RWPE1 (cell line): Measurements from ENCODE around the gene TAF5.

Source experiments
- CTCF ChIA-PET: fragments of 350-600 bp; sonication (Branson Sonifier 250); formaldehyde crosslinking; extraction: SDS; loops from one replicate; lab custom pipeline; 2021; lab: Yijun Ruan, JAX
- POLR2A ChIA-PET: fragments of 400-600 bp; formaldehyde crosslinking; extraction: SDS; loops from one replicate; lab custom pipeline; 2020; ENCODE audit warnings: antibody characterized with exemption; ENCODE audit not compliant: low non-redundant PET; lab: Yijun Ruan, JAX
- DNase-seq: peaks from one replicate; pipeline ENCODE4 v3.0.0; 2012; ENCODE audit warnings: low spot score
- H3K27ac ChIP-seq: fragments of 450-650 bp; 2 replicates; pipeline ENCODE4 v1.5.1; 2017
- CTCF ChIP-seq: fragments of 450-650 bp; conservative IDR thresholded peaks from 2 replicates; pipeline ENCODE4 v1.5.1; 2017; ENCODE audit warnings: low read depth, mild to moderate bottlenecking

The TAF5 gene

GRCh38 chr10:103417601-103418000 is 49.8 kb downstream of the TAF5 start:
- ChIA-PET POLR2A (interaction anchor here (0.6 kb wide), 1 partner anchor 437 kb away, joined by 4 read pairs; no protein-coding TSS in a partner anchor), CTCF (interaction anchor here (0.6 to 2.5 kb wide), 10 partner anchors 9 to 919 kb away, joined by 3 to 15 read pairs (median 4); partner anchors contain the start of gene NEURL1)
- H3K27ac ChIP-seq = no peak overlapping the region
- no peak for TF ChIP-seq CTCF
- no peak for DNase-seq

- POLR2A ChIA-PET = no interaction called here
- DNase-seq = no peak
- H3K27ac ChIP-seq = no peak overlapping the region
- no peak for TF ChIP-seq CTCF
- CTCF ChIA-PET = interaction anchor here (0.5 to 1.2 kb wide), 3 partner anchors 17 to 66 kb away, joined by 3 to 5 read pairs (median 3); no protein-coding TSS in a partner anchor
These were observed 51.3 kb downstream of the TAF5 start for GRCh38 chr10:103419101-103419500.

GRCh38 chr10:103423748-103424147 is 56.0 kb downstream of the TAF5 start:
- no peak for DNase-seq
- ChIA-PET CTCF (no interaction called here), POLR2A (no interaction called here)
- TF ChIP-seq CTCF = no peak
- no peak overlapping the region for H3K27ac ChIP-seq

- ChIA-PET POLR2A (no interaction called here), CTCF (interaction anchor here (0.7 to 1.7 kb wide), 2 partner anchors 44 to 58 kb away, joined by 3 to 4 read pairs; no protein-coding TSS in a partner anchor)
- H3K27ac ChIP-seq = no peak overlapping the region
- TF ChIP-seq CTCF = no peak
- no peak for DNase-seq
These were observed 60.1 kb downstream of the TAF5 start for GRCh38 chr10:103427866-103428265.

DNA sequence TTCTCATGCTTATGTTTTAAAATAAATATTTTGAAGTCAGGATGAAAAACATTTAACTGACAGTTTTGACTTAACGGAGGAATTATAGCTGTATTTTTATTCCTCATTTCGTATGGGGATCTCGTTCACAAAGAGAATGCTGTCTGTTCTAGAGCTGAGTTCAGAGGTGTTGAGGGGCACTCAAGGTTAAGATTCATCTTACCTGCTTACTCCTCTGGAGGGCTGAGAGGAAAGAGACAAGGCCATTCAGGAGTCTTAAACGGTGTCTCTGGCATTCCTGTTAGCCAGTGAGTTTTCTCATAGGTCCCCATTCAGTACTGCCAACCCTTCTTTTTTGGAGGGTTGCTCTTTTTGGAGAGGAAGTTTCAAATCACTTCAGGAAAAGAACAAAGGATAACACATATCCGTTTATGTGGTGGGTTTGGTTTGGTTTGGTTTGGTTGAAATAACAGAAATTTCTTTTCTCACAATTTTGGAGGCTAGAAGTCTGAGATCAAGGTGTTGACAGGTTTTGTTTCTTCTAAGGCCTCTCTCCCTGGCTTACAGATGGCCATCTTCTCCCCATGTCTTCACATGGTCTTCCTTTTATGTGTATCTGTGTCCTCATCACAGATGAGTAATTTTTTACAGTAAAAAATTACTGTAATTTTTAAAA is 61.3 kb downstream of the TAF5 start:
- ChIA-PET CTCF (interaction anchor here (1.7 kb wide), 1 partner anchor 56 kb away, joined by 4 read pairs; no protein-coding TSS in a partner anchor), POLR2A (no interaction called here)
- DNase-seq = no peak
- no peak for TF ChIP-seq CTCF
- no peak overlapping the region for H3K27ac ChIP-seq

GRCh38 chr10:103429647-103430046 is 61.9 kb downstream of the TAF5 start:
- ChIA-PET POLR2A (no interaction called here), CTCF (no interaction called here)
- DNase-seq = no peak
- no peak overlapping the region for H3K27ac ChIP-seq
- no peak for TF ChIP-seq CTCF
